ENCODE results near the gene XPO5. TPM values are rescaled to one million over a fixed set of nuclear protein-coding genes. Genes with fewer than 3 reads are reported as not detected.
"Not testable (repeated sequence)": the region's sequence is repeated elsewhere in the genome, so short reads cannot be mapped to it uniquely, and the experiment has no call there.

Gene XPO5
- total and polyA plus RNA-seq, 2 experiments from 2014 or later: 18.8 to 27.6 TPM

DNA sequence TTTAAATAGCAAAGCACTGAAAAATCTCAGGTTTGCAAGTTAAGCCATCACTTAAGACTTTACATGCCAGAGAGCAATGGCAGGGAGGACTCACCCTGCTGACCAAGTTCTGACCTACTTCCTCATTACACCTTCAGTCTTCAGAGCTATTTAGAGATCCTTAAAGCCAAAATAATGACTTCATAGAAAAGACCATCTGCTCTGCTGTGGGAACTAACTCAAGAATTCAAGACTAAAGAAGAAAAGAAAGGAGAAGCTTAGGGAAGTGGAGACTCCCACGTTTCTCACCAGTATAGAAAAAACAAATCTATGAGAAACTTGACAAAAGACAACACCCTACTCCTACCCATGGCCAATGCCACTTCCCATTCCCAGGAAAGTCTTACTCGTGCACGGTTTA is 28.6 kb downstream of the XPO5 start:
- Histone ChIP-seq H3K36me3 (ENCODE audit: low read depth) (peaks cover 70% of the 10 kb centered on the region), H3K79me2 (ENCODE audit: insufficient read depth) (no peaks in the 10 kb centered on the region), H3K27me3 (replicated peaks; ENCODE audit: insufficient read depth) (no peaks in the 10 kb centered on the region), H3K9ac (no peak overlapping the region), H3K27ac (no peak overlapping the region), H4K20me1 (ENCODE audit: insufficient read depth) (no peaks in the 10 kb centered on the region), H2AFZ (no peak overlapping the region), H3K4me1 (ENCODE audit: insufficient read depth) (no peaks in the 10 kb centered on the region), H3K9me3 (ENCODE audit: low read depth) (no peaks in the 10 kb centered on the region), H3K4me3 (no peak overlapping the region), H3K9me2 (ENCODE audit: insufficient read depth) (no peaks in the 10 kb centered on the region), H3F3A (ENCODE audit: insufficient read depth) (no peaks in the 10 kb centered on the region), H3K4me2 (ENCODE audit: unreplicated experiment) (no peak overlapping the region)
- DNase-seq: no peak
- in situ Hi-C loops (cut with MboI): no loop called here
- 96% methylated on average over 3 of the region's 3 CpGs for WGBS, 2 experiments (ENCODE audit: low coverage in 1 of 2, low lambda C conversion rate in 2 of 2, missing lambda C conversion rate in 2 of 2)
- TF ChIP-seq EZH2 (IDR thresholded peaks at IDR 0.05; ENCODE audit: insufficient read depth, poor library complexity, severe bottlenecking): no peak
- TF ChIP-seq EZH2phosphoT487 (IDR thresholded peaks at IDR 0.05; ENCODE audit: insufficient read depth, low read depth): no peak

DNA sequence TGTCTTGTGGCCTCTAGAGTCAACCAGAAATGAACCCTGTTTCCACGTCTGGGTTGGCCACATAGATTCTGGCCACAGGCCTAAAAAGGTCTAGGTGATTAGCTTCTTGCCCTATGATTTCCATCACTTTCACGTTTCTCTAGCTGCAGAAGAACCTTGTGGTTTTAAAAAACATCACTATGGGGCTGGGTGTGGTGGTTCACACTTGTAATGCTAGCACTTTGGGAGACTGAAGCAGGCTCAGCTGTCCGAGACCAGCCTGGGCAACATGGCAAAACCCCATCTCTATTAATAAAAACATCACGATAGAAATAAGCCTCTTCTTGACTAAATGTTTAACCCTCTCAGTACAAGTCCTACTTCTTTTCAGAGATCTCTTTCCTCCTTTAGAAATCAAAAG is 31.4 kb downstream of the XPO5 start:
- no peak for TF ChIP-seq EZH2 (IDR thresholded peaks at IDR 0.05; ENCODE audit: insufficient read depth, poor library complexity, severe bottlenecking)
- no peak for TF ChIP-seq EZH2phosphoT487 (IDR thresholded peaks at IDR 0.05; ENCODE audit: insufficient read depth, low read depth)
- no peak for DNase-seq
- Histone ChIP-seq H3K4me1 (ENCODE audit: insufficient read depth) (no peaks in the 10 kb centered on the region), H3K4me2 (ENCODE audit: unreplicated experiment) (no peak overlapping the region), H3F3A (ENCODE audit: insufficient read depth) (no peaks in the 10 kb centered on the region), H3K27ac (no peak overlapping the region), H3K9me3 (ENCODE audit: low read depth) (no peaks in the 10 kb centered on the region), H3K9ac (no peak overlapping the region), H4K20me1 (ENCODE audit: insufficient read depth) (no peaks in the 10 kb centered on the region), H3K4me3 (no peak overlapping the region), H3K79me2 (ENCODE audit: insufficient read depth) (no peaks in the 10 kb centered on the region), H2AFZ (no peak overlapping the region), H3K9me2 (ENCODE audit: insufficient read depth) (no peaks in the 10 kb centered on the region), H3K36me3 (ENCODE audit: low read depth) (peaks cover 70% of the 10 kb centered on the region), H3K27me3 (replicated peaks; ENCODE audit: insufficient read depth) (no peaks in the 10 kb centered on the region)
- in situ Hi-C loops (cut with MboI): no loop called here
- WGBS, 2 experiments (ENCODE audit: low coverage in 1 of 2, low lambda C conversion rate in 2 of 2, missing lambda C conversion rate in 2 of 2): 78 to 80% methylated on average over 4 of the region's 4 CpGs

- Histone ChIP-seq H3K9ac (no peak overlapping the region), H3K9me2 (ENCODE audit: insufficient read depth) (no peaks in the 10 kb centered on the region), H3K27me3 (replicated peaks; ENCODE audit: insufficient read depth) (no peaks in the 10 kb centered on the region), H3K36me3 (ENCODE audit: low read depth) (peaks cover 54% of the 10 kb centered on the region), H3K27ac (no peak overlapping the region), H3K4me1 (ENCODE audit: insufficient read depth) (no peaks in the 10 kb centered on the region), H3K9me3 (ENCODE audit: low read depth) (no peaks in the 10 kb centered on the region), H2AFZ (no peak overlapping the region), H4K20me1 (ENCODE audit: insufficient read depth) (no peaks in the 10 kb centered on the region), H3K4me3 (no peak overlapping the region), H3K79me2 (ENCODE audit: insufficient read depth) (no peaks in the 10 kb centered on the region), H3F3A (ENCODE audit: insufficient read depth) (no peaks in the 10 kb centered on the region), H3K4me2 (ENCODE audit: unreplicated experiment) (no peak overlapping the region)
- in situ Hi-C loops (cut with MboI): no loop called here
- TF ChIP-seq EZH2 (IDR thresholded peaks at IDR 0.05; ENCODE audit: insufficient read depth, poor library complexity, severe bottlenecking): no peak
- DNase-seq: no peak
- WGBS, 2 experiments (ENCODE audit: low coverage in 1 of 2, low lambda C conversion rate in 2 of 2, missing lambda C conversion rate in 2 of 2): 92 to 94% methylated on average over 8 of the region's 8 CpGs
Observed at GRCh38 chr6:43541774-43542471, 33.9 kb downstream of the XPO5 start.

GRCh38 chr6:43540507-43540906 is 35.3 kb downstream of the XPO5 start:
- no peak overlapping the region for H3K9ac ChIP-seq
- H3K27me3 ChIP-seq (replicated peaks; ENCODE audit: insufficient read depth): no peaks in the 10 kb centered on the region
- H3K36me3 ChIP-seq (ENCODE audit: low read depth): peaks cover 42% of the 10 kb centered on the region
- no peaks in the 10 kb centered on the region for H3K9me3 ChIP-seq (ENCODE audit: low read depth)
- H2AFZ ChIP-seq: no peak overlapping the region
- WGBS, 2 experiments (ENCODE audit: low coverage in 1 of 2, low lambda C conversion rate in 2 of 2, missing lambda C conversion rate in 2 of 2): 97 to 98% methylated on average over 5 of the region's 5 CpGs
- H3K4me3 ChIP-seq: no peak overlapping the region
- no peak overlapping the region for H3K4me2 ChIP-seq (ENCODE audit: unreplicated experiment)
- H3K27ac ChIP-seq: no peak overlapping the region
- H3F3A ChIP-seq (ENCODE audit: insufficient read depth): no peaks in the 10 kb centered on the region
- in situ Hi-C loops (cut with MboI): no loop called here
- DNase-seq: no peak
- no peaks in the 10 kb centered on the region for H3K9me2 ChIP-seq (ENCODE audit: insufficient read depth)
- no peaks in the 10 kb centered on the region for H3K4me1 ChIP-seq (ENCODE audit: insufficient read depth)
- H3K79me2 ChIP-seq (ENCODE audit: insufficient read depth): no peaks in the 10 kb centered on the region
- TF ChIP-seq EZH2phosphoT487 (IDR thresholded peaks at IDR 0.05; ENCODE audit: insufficient read depth, low read depth): no peak
- TF ChIP-seq EZH2 (IDR thresholded peaks at IDR 0.05; ENCODE audit: insufficient read depth, poor library complexity, severe bottlenecking): no peak
- H4K20me1 ChIP-seq (ENCODE audit: insufficient read depth): no peaks in the 10 kb centered on the region

- H3K27ac ChIP-seq; H3K9me3 ChIP-seq (ENCODE audit: low read depth); H3K4me2 ChIP-seq (ENCODE audit: unreplicated experiment); H3K9me2 ChIP-seq (ENCODE audit: insufficient read depth); H3F3A ChIP-seq (ENCODE audit: insufficient read depth); H3K4me1 ChIP-seq (ENCODE audit: insufficient read depth); in situ Hi-C loops (cut with MboI); DNase-seq; H3K79me2 ChIP-seq (ENCODE audit: insufficient read depth); H4K20me1 ChIP-seq (ENCODE audit: insufficient read depth); H3K4me3 ChIP-seq; H2AFZ ChIP-seq; H3K9ac ChIP-seq; H3K27me3 ChIP-seq (replicated peaks; ENCODE audit: insufficient read depth): not testable (repeated sequence)
- H3K36me3 ChIP-seq (ENCODE audit: low read depth): peaks cover 40% of the 10 kb centered on the region
- WGBS, 2 experiments (ENCODE audit: low coverage in 1 of 2, low lambda C conversion rate in 2 of 2, missing lambda C conversion rate in 2 of 2): 98 to 99% methylated on average over 9 to 20 of the region's 20 CpGs
Observed at GRCh38 chr6:43539409-43539808, 36.4 kb downstream of the XPO5 start.

- H3K27me3 ChIP-seq (replicated peaks; ENCODE audit: insufficient read depth); H3K4me3 ChIP-seq; H3F3A ChIP-seq (ENCODE audit: insufficient read depth); H3K4me1 ChIP-seq (ENCODE audit: insufficient read depth); H3K9ac ChIP-seq; H2AFZ ChIP-seq; in situ Hi-C loops (cut with MboI); H3K4me2 ChIP-seq (ENCODE audit: unreplicated experiment); DNase-seq; H3K9me2 ChIP-seq (ENCODE audit: insufficient read depth); H4K20me1 ChIP-seq (ENCODE audit: insufficient read depth); H3K79me2 ChIP-seq (ENCODE audit: insufficient read depth); H3K27ac ChIP-seq; H3K9me3 ChIP-seq (ENCODE audit: low read depth): not testable (repeated sequence)
- peaks cover 40% of the 10 kb centered on the region for H3K36me3 ChIP-seq (ENCODE audit: low read depth)
- 96 to 97% methylated on average over 17 of the region's 17 CpGs for WGBS, 2 experiments (ENCODE audit: low coverage in 1 of 2, low lambda C conversion rate in 2 of 2, missing lambda C conversion rate in 2 of 2)
Observed at GRCh38 chr6:43538986-43539385, 36.9 kb downstream of the XPO5 start.

Measured in GM23248 (cell line).